Psoas muscle (tissue), 8 donors: ENCODE measurements around the gene DSTYK. TPM values are rescaled to one million over a fixed set of nuclear protein-coding genes. Genes with fewer than 3 reads are reported as not detected.

Experiments used
- ATAC-seq, 4 donors: fragments of 200-7000 bp; cut with Tn5 transposase; one replicate each; pipeline ENCODE4 v1.9.1; 2020; ENCODE audit warnings: moderate library complexity in 3 of 4, mild to moderate bottlenecking in 2 of 4
- DNase-seq, 2 donors: peaks; one replicate each; pipeline ENCODE4 v3.0.0-alpha.2; 2020
- H3K27ac ChIP-seq: fragments of 200-600 bp; one replicate; pipeline ENCODE4 v1.8.0; 2022
- H3K27me3 ChIP-seq, 3 donors: fragments of 200-600 bp in 1 of 3; one replicate each; pipeline versions ENCODE4 v1.6.1 to v1.8.0; 2013 to 2022; ENCODE audit warnings: low read length in 2 of 3, mild to moderate bottlenecking in 2 of 3, moderate library complexity in 1 of 3; ENCODE audit not compliant: insufficient read depth in 3 of 3
- H3K36me3 ChIP-seq, 2 donors: fragments of 200-600 bp in 1 of 2; one replicate each; pipeline versions ENCODE4 v1.6.1 to v1.8.0; 2013 to 2022; ENCODE audit warnings: low read depth in 1 of 2, mild to moderate bottlenecking in 1 of 2, moderate library complexity in 1 of 2; ENCODE audit not compliant: insufficient read depth in 1 of 2
- H3K4me1 ChIP-seq: fragments of 200-600 bp; one replicate; pipeline ENCODE4 v1.8.0; 2022
- H3K4me3 ChIP-seq: fragments of 200-600 bp; one replicate; pipeline ENCODE4 v1.8.0; 2022; ENCODE audit warnings: mild to moderate bottlenecking
- H3K9me3 ChIP-seq: fragments of 200-600 bp; one replicate; pipeline ENCODE4 v1.8.0; 2022
- CTCF ChIP-seq: fragments of 200-600 bp; IDR thresholded peaks from one replicate; pipeline ENCODE4 v1.8.0; 2022; ENCODE audit warnings: antibody characterized with exemption
- WGBS, 3 donors: extraction: QIAGEN DNeasy Blood & Tissue Kit; methylation state at CpG; one replicate each; pipeline versions ENCODE4 v1.1.6 to v1.1.7; 2013; 5-methylcytosine and 5-hydroxymethylcytosine counted together
- intact Hi-C, 2 donors: fragments of 100-400 bp; cut with DNase I; formaldehyde crosslinking; loops; one replicate each; pipeline versions ENCODE4 v1.11.0 to v1.14.2; 2022
- polyA plus RNA-seq, 3 donors: library from polyadenylated mRNA; stranded (reverse); fragments of 200-250 nt; gene quantifications; one replicate each; pipeline ENCODE4 v1.2.3, GENCODE V29; 2013
- total RNA-seq, 4 donors: library from RNA; stranded (reverse); fragmentation: NEBNext Ultra II Directional in 2 of 4; extraction: Animal tissue kit (Norgen Biotek cat#: 25700) in 2 of 4; gene quantifications; one replicate each; pipeline versions ENCODE4 v1.2.1 to v1.2.4, GENCODE V29; 2021 to 2023
- donor health status: healthy with polysubstance abuse.
- donor health status: DM: no; HTN: no; CAD: no; lungs with moderate emphysema.
- donor health status: Bipolar disorder and iron deficiency.
- donor health status: healthy.
- donor health status: DM: yes; HTN: yes; CAD: no.
- donor health status: DM: no; HTN: no; CAD: no.
- donor health status: DM: no; HTN: no; CAD: no.
- donor health status: DM: yes; HTN: yes; CAD: no.

DSTYK gene
- total and polyA plus RNA-seq, 7 donors: 2.3 to 22.6 (median 13.6) TPM

DNA sequence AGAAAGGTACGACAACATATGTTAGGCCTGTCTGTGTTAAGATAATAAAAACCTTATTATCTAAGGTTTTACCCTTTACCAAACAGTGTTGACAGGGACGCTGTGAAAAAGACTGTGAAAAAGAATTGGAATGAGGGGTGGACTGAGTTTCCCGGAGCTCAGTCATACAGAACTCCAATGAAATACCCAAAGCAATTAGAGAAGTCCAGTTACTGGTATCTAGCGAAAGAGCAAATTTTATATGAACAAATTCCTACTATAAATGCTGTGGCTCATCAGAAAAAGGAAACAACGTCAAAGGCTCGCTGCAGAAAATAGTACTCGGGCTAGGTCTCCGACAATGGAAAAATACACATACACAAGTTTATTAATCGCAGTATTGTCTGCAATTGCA is 89.0 kb downstream of the DSTYK start:
- Histone ChIP-seq H3K27ac (peak overlapping the region; percentile 93), H3K9me3 (no peaks in the 10 kb centered on the region), H3K4me3 (peak overlapping the region; percentile 93), H3K4me1 (peaks cover 23% of the 10 kb centered on the region), H3K36me3 (peaks cover 0 to 8% of the 10 kb centered on the region in 2 donors), H3K27me3 (no peaks in the 10 kb centered on the region)
- DNase-seq (no peak), ATAC-seq (peak in 2 of 4 donors; percentile 4 to 19)
- no peak for TF ChIP-seq CTCF
- intact Hi-C loops: loop anchor here in 1 of 2 donors (5.0 kb wide), 1 partner anchor 90 kb away; the partner anchor contains the start of gene DSTYK
- 25 to 36% (median 30%) methylated on average over 9 of the region's 9 CpGs for WGBS, 3 donors

DNA sequence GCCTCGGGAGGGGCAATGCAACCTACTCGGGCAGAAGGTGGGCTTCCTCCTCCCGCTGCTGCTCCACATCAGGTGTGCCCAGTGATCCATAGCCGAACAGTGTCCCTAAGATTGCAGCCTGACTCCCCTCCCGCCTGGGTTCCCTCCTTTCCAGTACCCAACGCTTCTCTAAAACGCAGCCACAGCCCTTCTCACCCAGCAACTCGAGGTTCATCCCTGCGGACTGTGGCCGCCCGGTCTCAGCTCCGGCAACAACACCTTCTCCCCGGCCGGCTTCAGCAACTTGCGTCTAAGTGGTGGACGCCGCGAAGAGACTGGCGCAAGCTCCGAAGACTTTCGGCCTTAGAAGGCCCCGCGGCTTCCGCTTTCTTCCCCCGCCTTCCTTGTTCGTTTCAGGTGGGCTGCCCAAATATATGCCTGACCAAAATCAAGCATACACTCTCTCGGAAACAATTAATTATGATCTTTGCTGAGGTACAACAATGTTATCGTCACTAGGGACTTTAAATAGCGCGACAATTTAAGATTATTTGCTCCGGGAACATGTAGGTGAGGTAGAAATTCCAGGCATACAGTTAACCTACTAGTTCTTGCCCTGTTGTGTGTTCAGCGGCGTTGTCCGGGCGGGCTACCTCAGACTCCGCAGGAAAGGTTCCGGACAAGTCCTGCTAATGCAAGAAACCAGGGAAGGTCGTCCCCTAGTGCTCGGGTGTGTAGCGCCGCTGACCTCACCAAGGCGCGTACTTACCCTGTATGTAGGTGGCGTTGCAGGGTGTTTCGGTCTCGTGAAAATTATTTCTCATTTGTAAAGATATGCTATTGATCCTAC is 89.6 kb downstream of the DSTYK start, which contains the start of gene RBBP5:
Gene RBBP5, minus strand, starts transcription at position 319 of the 829 bp plus-strand sequence. Its CDS starts 105 bp downstream, at position 214.
- Histone ChIP-seq H3K36me3 (peaks cover 0 to 14% of the 10 kb centered on the region in 2 donors), H3K4me1 (peaks cover 23% of the 10 kb centered on the region), H3K27ac (peak within 1 kb of the TSS; percentile 93), H3K27me3 (no peaks in the 10 kb centered on the region), H3K9me3 (no peaks in the 10 kb centered on the region), H3K4me3 (peak within 1 kb of the TSS; percentile 93)
- peak; percentile 98 to 99 (median 99) for ATAC-seq
- 0% methylated on average over 46 of the region's 46 CpGs for WGBS, 3 donors
- peak; percentile 95 to 97 for DNase-seq
- intact Hi-C loops: loop anchor here in 1 of 2 donors (5.0 kb wide), 1 partner anchor 90 kb away; the partner anchor contains the start of gene DSTYK
- TF ChIP-seq CTCF: peak; percentile 61

GRCh38 chr1:205118752-205119151 is 92.8 kb downstream of the DSTYK start:
- no peak overlapping the region for H3K4me3 ChIP-seq
- H3K27ac ChIP-seq: no peak overlapping the region
- H3K9me3 ChIP-seq: no peaks in the 10 kb centered on the region
- DNase-seq (no peak), ATAC-seq (no peak)
- H3K36me3 ChIP-seq: peaks cover 4 to 45% of the 10 kb centered on the region in 2 donors
- H3K4me1 ChIP-seq: peaks cover 23% of the 10 kb centered on the region
- no peaks in the 10 kb centered on the region for H3K27me3 ChIP-seq
- TF ChIP-seq CTCF: no peak
- intact Hi-C loops: no loop called here
- 88 to 95% (median 88%) methylated on average over 2 of the region's 2 CpGs for WGBS, 3 donors

GRCh38 chr1:205111354-205111753 is 100.1 kb downstream of the DSTYK start:
- H3K27me3 ChIP-seq: no peaks in the 10 kb centered on the region
- H3K4me1 ChIP-seq: no peaks in the 10 kb centered on the region
- no peak for TF ChIP-seq CTCF
- peaks cover 6 to 97% of the 10 kb centered on the region in 2 donors for H3K36me3 ChIP-seq
- intact Hi-C loops: no loop called here
- no peak overlapping the region for H3K27ac ChIP-seq
- DNase-seq (no peak), ATAC-seq (no peak)
- H3K9me3 ChIP-seq: no peaks in the 10 kb centered on the region
- H3K4me3 ChIP-seq: no peak overlapping the region
